ENCODE measurements around the gene SH3PXD2B.

Gene SH3PXD2B

GRCh38 chr5:172422255-172422654, 32.1 kb downstream of the SH3PXD2B start:
- no peak overlapping the region for H2BK5ac ChIP-seq (ENCODE audit: low read depth, low read length, poor library complexity)
- no peak overlapping the region for H3K27ac ChIP-seq (ENCODE audit: low read depth, low read length)
- peaks cover 15 to 19% of the 10 kb centered on the region in 2 experiments for H3K4me1 ChIP-seq (ENCODE audit: control insufficient read depth in 1 of 2, insufficient read depth in 2 of 2, low read length in 2 of 2)
- H4K8ac ChIP-seq (ENCODE audit: low read depth, low read length) = no peak overlapping the region
- H3K14ac ChIP-seq (ENCODE audit: low read length) = no peak overlapping the region
- peaks cover 24 to 55% of the 10 kb centered on the region in 2 experiments for H3K36me3 ChIP-seq (ENCODE audit: control insufficient read depth in 1 of 2, insufficient read depth in 2 of 2, low read length in 2 of 2)
- no peak overlapping the region for H3K23ac ChIP-seq (ENCODE audit: low read length)
- no peak overlapping the region for H2AFZ ChIP-seq (ENCODE audit: insufficient read depth, low read length, poor library complexity)
- H3K18ac ChIP-seq (ENCODE audit: low read length) = no peak overlapping the region
- DNase-seq = no peak
- no peak overlapping the region for H4K91ac ChIP-seq (ENCODE audit: low read depth, low read length)
- no peak overlapping the region for H3K9ac ChIP-seq (ENCODE audit: low read length)
- H3K27me3 ChIP-seq (ENCODE audit: insufficient read depth, low read length) = no peaks in the 10 kb centered on the region
- no peaks in the 10 kb centered on the region for H3K79me1 ChIP-seq (ENCODE audit: low read length)
- H3K4me2 ChIP-seq (ENCODE audit: low read length) = no peak overlapping the region
- no peak overlapping the region for H4K12ac ChIP-seq (ENCODE audit: low read depth, low read length)
- H3K79me2 ChIP-seq (ENCODE audit: control insufficient read depth, insufficient read depth, low read length, poor library complexity) = peaks cover 5% of the 10 kb centered on the region
- no peak overlapping the region for H3K4ac ChIP-seq (ENCODE audit: low read depth, low read length)
- H3K9me3 ChIP-seq (ENCODE audit: insufficient read depth, low read depth, low read length) = no peaks in the 10 kb centered on the region
- no peak overlapping the region for H2BK12ac ChIP-seq (ENCODE audit: low read length)
- WGBS (ENCODE audit: extremely low coverage, insufficient coverage, insufficient read length) = no CpG with 5 or more reads among the region's 10 CpGs
- no peak overlapping the region for H2BK120ac ChIP-seq (ENCODE audit: insufficient read depth, low read length, poor library complexity)
- H2AK5ac ChIP-seq (ENCODE audit: low read length) = no peak overlapping the region
- H3K4me3 ChIP-seq (ENCODE audit: low read depth, low read length) = no peak overlapping the region

GRCh38 chr5:172421020-172421419, 33.3 kb downstream of the SH3PXD2B start:
- Histone ChIP-seq H3K23ac (ENCODE audit: low read length) (no peak overlapping the region), H2AK5ac (ENCODE audit: low read length) (no peak overlapping the region), H3K9ac (ENCODE audit: low read length) (no peak overlapping the region), H4K91ac (ENCODE audit: low read depth, low read length) (no peak overlapping the region), H3K4me3 (ENCODE audit: low read depth, low read length) (no peak overlapping the region), H3K79me2 (ENCODE audit: control insufficient read depth, insufficient read depth, low read length, poor library complexity) (peaks cover 5% of the 10 kb centered on the region), H3K4me1 (ENCODE audit: control insufficient read depth in 1 of 2, insufficient read depth in 2 of 2, low read length in 2 of 2) (peaks cover 15 to 19% of the 10 kb centered on the region in 2 experiments), H3K27ac (ENCODE audit: low read depth, low read length) (no peak overlapping the region), H2BK12ac (ENCODE audit: low read length) (no peak overlapping the region), H3K27me3 (ENCODE audit: insufficient read depth, low read length) (no peaks in the 10 kb centered on the region), H2BK120ac (ENCODE audit: insufficient read depth, low read length, poor library complexity) (no peak overlapping the region), H3K4me2 (ENCODE audit: low read length) (no peak overlapping the region), H2BK5ac (ENCODE audit: low read depth, low read length, poor library complexity) (no peak overlapping the region), H4K8ac (ENCODE audit: low read depth, low read length) (no peak overlapping the region), H3K14ac (ENCODE audit: low read length) (no peak overlapping the region), H2AFZ (ENCODE audit: insufficient read depth, low read length, poor library complexity) (no peak overlapping the region), H3K4ac (ENCODE audit: low read depth, low read length) (no peak overlapping the region), H3K18ac (ENCODE audit: low read length) (no peak overlapping the region), H3K79me1 (ENCODE audit: low read length) (no peaks in the 10 kb centered on the region), H4K12ac (ENCODE audit: low read depth, low read length) (no peak overlapping the region), H3K36me3 (ENCODE audit: control insufficient read depth in 1 of 2, insufficient read depth in 2 of 2, low read length in 2 of 2) (peaks cover 31 to 56% of the 10 kb centered on the region in 2 experiments), H3K9me3 (ENCODE audit: insufficient read depth, low read depth, low read length) (no peaks in the 10 kb centered on the region)
- no peak for DNase-seq
- no CpG with 5 or more reads among the region's 7 CpGs for WGBS (ENCODE audit: extremely low coverage, insufficient coverage, insufficient read length)

GRCh38 chr5:172420235-172420939, 33.9 kb downstream of the SH3PXD2B start:
- no peak overlapping the region for H3K4me2 ChIP-seq (ENCODE audit: low read length)
- H3K9ac ChIP-seq (ENCODE audit: low read length) = no peak overlapping the region
- H3K36me3 ChIP-seq (ENCODE audit: control insufficient read depth in 1 of 2, insufficient read depth in 2 of 2, low read length in 2 of 2) = peaks cover 33 to 61% of the 10 kb centered on the region in 2 experiments
- no peak overlapping the region for H3K4me3 ChIP-seq (ENCODE audit: low read depth, low read length)
- no peak overlapping the region for H3K14ac ChIP-seq (ENCODE audit: low read length)
- H2AK5ac ChIP-seq (ENCODE audit: low read length) = no peak overlapping the region
- H3K9me3 ChIP-seq (ENCODE audit: insufficient read depth, low read depth, low read length) = no peaks in the 10 kb centered on the region
- no peak overlapping the region for H2BK12ac ChIP-seq (ENCODE audit: low read length)
- H4K91ac ChIP-seq (ENCODE audit: low read depth, low read length) = no peak overlapping the region
- H3K79me1 ChIP-seq (ENCODE audit: low read length) = no peaks in the 10 kb centered on the region
- H3K4me1 ChIP-seq (ENCODE audit: control insufficient read depth in 1 of 2, insufficient read depth in 2 of 2, low read length in 2 of 2) = peaks cover 15 to 17% of the 10 kb centered on the region in 2 experiments
- DNase-seq = peak; percentile 43 to 61
- H3K27ac ChIP-seq (ENCODE audit: low read depth, low read length) = no peak overlapping the region
- H3K18ac ChIP-seq (ENCODE audit: low read length) = no peak overlapping the region
- no peak overlapping the region for H4K8ac ChIP-seq (ENCODE audit: low read depth, low read length)
- no peak overlapping the region for H3K23ac ChIP-seq (ENCODE audit: low read length)
- no peak overlapping the region for H2AFZ ChIP-seq (ENCODE audit: insufficient read depth, low read length, poor library complexity)
- H3K79me2 ChIP-seq (ENCODE audit: control insufficient read depth, insufficient read depth, low read length, poor library complexity) = peaks cover 4% of the 10 kb centered on the region
- WGBS (ENCODE audit: extremely low coverage, insufficient coverage, insufficient read length) = no CpG with 5 or more reads among the region's 10 CpGs
- no peak overlapping the region for H2BK5ac ChIP-seq (ENCODE audit: low read depth, low read length, poor library complexity)
- no peak overlapping the region for H2BK120ac ChIP-seq (ENCODE audit: insufficient read depth, low read length, poor library complexity)
- no peak overlapping the region for H4K12ac ChIP-seq (ENCODE audit: low read depth, low read length)
- H3K27me3 ChIP-seq (ENCODE audit: insufficient read depth, low read length) = no peaks in the 10 kb centered on the region
- H3K4ac ChIP-seq (ENCODE audit: low read depth, low read length) = no peak overlapping the region

- Histone ChIP-seq H3K9ac (ENCODE audit: low read length) (no peak overlapping the region), H3K4me1 (ENCODE audit: control insufficient read depth in 1 of 2, insufficient read depth in 2 of 2, low read length in 2 of 2) (peaks cover 15 to 17% of the 10 kb centered on the region in 2 experiments), H4K12ac (ENCODE audit: low read depth, low read length) (no peak overlapping the region), H3K9me3 (ENCODE audit: insufficient read depth, low read depth, low read length) (no peaks in the 10 kb centered on the region), H2BK120ac (ENCODE audit: insufficient read depth, low read length, poor library complexity) (no peak overlapping the region), H2BK12ac (ENCODE audit: low read length) (no peak overlapping the region), H2BK5ac (ENCODE audit: low read depth, low read length, poor library complexity) (no peak overlapping the region), H3K36me3 (ENCODE audit: control insufficient read depth in 1 of 2, insufficient read depth in 2 of 2, low read length in 2 of 2) (peaks cover 38 to 65% of the 10 kb centered on the region in 2 experiments), H3K18ac (ENCODE audit: low read length) (peak overlapping the region; percentile 14), H3K79me1 (ENCODE audit: low read length) (no peaks in the 10 kb centered on the region), H3K79me2 (ENCODE audit: control insufficient read depth, insufficient read depth, low read length, poor library complexity) (peaks cover 4% of the 10 kb centered on the region), H3K4ac (ENCODE audit: low read depth, low read length) (no peak overlapping the region), H3K27me3 (ENCODE audit: insufficient read depth, low read length) (no peaks in the 10 kb centered on the region), H3K4me2 (ENCODE audit: low read length) (no peak overlapping the region), H3K23ac (ENCODE audit: low read length) (no peak overlapping the region), H2AFZ (ENCODE audit: insufficient read depth, low read length, poor library complexity) (no peak overlapping the region), H3K14ac (ENCODE audit: low read length) (no peak overlapping the region), H4K8ac (ENCODE audit: low read depth, low read length) (no peak overlapping the region), H2AK5ac (ENCODE audit: low read length) (no peak overlapping the region), H3K4me3 (ENCODE audit: low read depth, low read length) (no peak overlapping the region), H3K27ac (ENCODE audit: low read depth, low read length) (no peak overlapping the region), H4K91ac (ENCODE audit: low read depth, low read length) (no peak overlapping the region)
- WGBS (ENCODE audit: extremely low coverage, insufficient coverage, insufficient read length) = no CpG with 5 or more reads among the region's 20 CpGs
- DNase-seq = no peak
These were observed 35.2 kb downstream of the SH3PXD2B start for GRCh38 chr5:172418862-172419814.
